Measurements from ENCODE around the gene CANT1. TPM values are rescaled to one million over a fixed set of nuclear protein-coding genes. Genes with fewer than 3 reads are reported as not detected.

Gene CANT1
- total RNA-seq, 2 experiments from 2014 or later = 28.3 to 30.0 TPM

GRCh38 chr17:78991906-78992532 lies 17.5 kb downstream of the CANT1 start:
- ChIA-PET CTCF (no interaction called here), POLR2A (interaction anchor here (1.1 kb wide), 1 partner anchor 18 kb away, joined by 3 read pairs; no protein-coding TSS in a partner anchor)
- peaks cover 48% of the 10 kb centered on the region for H3K36me3 Mint-ChIP-seq (ENCODE audit: low read depth)
- H3K4me3 ChIP-seq (ENCODE audit: low read length) = no peak overlapping the region
- H3K9me3 ChIP-seq (ENCODE audit: control insufficient read depth in 1 of 2, insufficient read depth in 1 of 2, low read length in 2 of 2) = no peaks in the 10 kb centered on the region
- no peaks in the 10 kb centered on the region for H3K9me3 Mint-ChIP-seq
- intact Hi-C loops (cut with DNase I, micrococcal nuclease) = loop anchor here in 1 of 2 experiments (2.0 kb wide), 1 partner anchor 91 kb away; no protein-coding TSS in a partner anchor
- DNase-seq (no peak), ATAC-seq (ENCODE audit: poor library complexity) (no peak)
- H3K4me1 Mint-ChIP-seq (ENCODE audit: low read depth) = peaks cover 10% of the 10 kb centered on the region
- no peak overlapping the region for H3K27ac Mint-ChIP-seq
- H3K4me3 Mint-ChIP-seq = no peak overlapping the region
- peaks cover 8% of the 10 kb centered on the region for H3K4me1 ChIP-seq (ENCODE audit: insufficient read depth, low read length)
- H3K36me3 ChIP-seq (ENCODE audit: insufficient read depth, low read length) = peaks cover 56% of the 10 kb centered on the region
- no peaks in the 10 kb centered on the region for H3K27me3 ChIP-seq (ENCODE audit: control insufficient read depth in 1 of 2, insufficient read depth in 2 of 2, low read length in 2 of 2)
- H3K27ac ChIP-seq (ENCODE audit: low read depth in 1 of 2, low read length in 2 of 2) = no peak overlapping the region
- no peaks in the 10 kb centered on the region for H3K27me3 Mint-ChIP-seq
- no peak for TF ChIP-seq CTCF (IDR thresholded peaks at IDR 0.05)

GRCh38 chr17:78991017-78991738 lies 18.4 kb downstream of the CANT1 start:
- intact Hi-C loops (cut with DNase I, micrococcal nuclease) = no loop called here

More at GRCh38 chr17:78991017-78991738, 18.4 kb downstream of the CANT1 start:
- H3K9me3 ChIP-seq (ENCODE audit: control insufficient read depth in 1 of 2, insufficient read depth in 1 of 2, low read length in 2 of 2) = no peaks in the 10 kb centered on the region
- peaks cover 48% of the 10 kb centered on the region for H3K36me3 Mint-ChIP-seq (ENCODE audit: low read depth)
- H3K9me3 Mint-ChIP-seq = no peaks in the 10 kb centered on the region
- peaks cover 18% of the 10 kb centered on the region for H3K4me1 Mint-ChIP-seq (ENCODE audit: low read depth)
- H3K4me3 Mint-ChIP-seq = no peak overlapping the region
- ATAC-seq (ENCODE audit: poor library complexity) = no peak
- no peak for TF ChIP-seq CTCF (IDR thresholded peaks at IDR 0.05)
- no peaks in the 10 kb centered on the region for H3K27me3 Mint-ChIP-seq
- no peak overlapping the region for H3K4me3 ChIP-seq (ENCODE audit: low read length)
- peaks cover 47% of the 10 kb centered on the region for H3K36me3 ChIP-seq (ENCODE audit: insufficient read depth, low read length)
- H3K27me3 ChIP-seq (ENCODE audit: control insufficient read depth in 1 of 2, insufficient read depth in 2 of 2, low read length in 2 of 2) = no peaks in the 10 kb centered on the region
- CTCF ChIA-PET = no interaction called here
- no peak overlapping the region for H3K27ac Mint-ChIP-seq
- H3K27ac ChIP-seq (ENCODE audit: low read depth in 1 of 2, low read length in 2 of 2) = no peak overlapping the region
- POLR2A ChIA-PET = interaction anchor here (1.1 kb wide), 1 partner anchor 19 kb away, joined by 3 read pairs; no protein-coding TSS in a partner anchor
- no peak for DNase-seq
- peaks cover 16% of the 10 kb centered on the region for H3K4me1 ChIP-seq (ENCODE audit: insufficient read depth, low read length)
